T-helper 9 cell (primary cell): ENCODE results near the gene TEX101.
A peak's percentile ranks its signal among the peaks of the same experiment; 100 is the strongest.
"Not testable (repeated sequence)": the region's sequence is repeated elsewhere in the genome, so short reads cannot be mapped to it uniquely, and the experiment has no call there.

Source experiments
- DNase-seq: peaks from one replicate; pipeline ENCODE4 v3.0.0-alpha.2; 2020

Gene TEX101

GRCh38 chr19:43422000-43422688 lies 7.5 kb downstream of the TEX101 start:
- DNase-seq = no peak

- DNase-seq = no peak
Measured at GRCh38 chr19:43422689-43423066, 8.0 kb downstream of the TEX101 start.

- DNase-seq = no peak
Measured at GRCh38 chr19:43423779-43424178, 9.1 kb downstream of the TEX101 start.

GRCh38 chr19:43425567-43426392 lies 11.1 kb downstream of the TEX101 start:
- DNase-seq = no peak

- DNase-seq = no peak
Measured at GRCh38 chr19:43429395-43429794, 14.7 kb downstream of the TEX101 start.

- DNase-seq = no peak
Measured at GRCh38 chr19:43430142-43430710, 15.5 kb downstream of the TEX101 start.

GRCh38 chr19:43430976-43431375 lies 16.3 kb downstream of the TEX101 start:
- DNase-seq = no peak

GRCh38 chr19:43433358-43433673 lies 18.6 kb downstream of the TEX101 start:
- no peak for DNase-seq

GRCh38 chr19:43433689-43434088 lies 19.0 kb downstream of the TEX101 start:
- DNase-seq = no peak

- DNase-seq = no peak
Measured at GRCh38 chr19:43435775-43436174, 21.1 kb downstream of the TEX101 start.

GRCh38 chr19:43437284-43437683 lies 22.6 kb downstream of the TEX101 start:
- not testable (repeated sequence) for DNase-seq

GRCh38 chr19:43437712-43438111 lies 23.0 kb downstream of the TEX101 start:
- no peak for DNase-seq

GRCh38 chr19:43438291-43439031 lies 23.8 kb downstream of the TEX101 start:
- DNase-seq = no peak

GRCh38 chr19:43439032-43439708 lies 24.5 kb downstream of the TEX101 start:
- DNase-seq = peak; percentile 32

GRCh38 chr19:43439709-43440063 lies 25.0 kb downstream of the TEX101 start:
- DNase-seq = no peak

- DNase-seq = no peak
Measured at GRCh38 chr19:43441716-43442115, 27.0 kb downstream of the TEX101 start.

- not testable (repeated sequence) for DNase-seq
Measured at GRCh38 chr19:43444091-43444490, 29.4 kb downstream of the TEX101 start.

GRCh38 chr19:43444531-43445287 lies 30.0 kb downstream of the TEX101 start:
- DNase-seq = no peak

GRCh38 chr19:43445426-43445825 lies 30.7 kb downstream of the TEX101 start:
- DNase-seq = no peak

GRCh38 chr19:43446746-43447489 lies 32.2 kb downstream of the TEX101 start:
- peak; percentile 74 for DNase-seq

- no peak for DNase-seq
Measured at GRCh38 chr19:43447655-43448054, 33.0 kb downstream of the TEX101 start.
